K562 (cell line): ENCODE data around the gene CD52. TPM values are rescaled to one million over a fixed set of nuclear protein-coding genes. Genes with fewer than 3 reads are reported as not detected.

Experiments used
- CC2D1A ChIP-seq: fragments of 450-650 bp; IDR thresholded peaks from 2 replicates; pipeline ENCODE4 v1.6.1; 2017; ENCODE audit warnings: mild to moderate bottlenecking
- CHD1 ChIP-seq: fragments of 200-600 bp; sonication (generic); IDR thresholded peaks from one replicate; pipeline ENCODE4 v1.6.1; 2012; ENCODE audit warnings: mild to moderate bottlenecking, moderate library complexity, low read length, inconsistent platforms
- E2F3 ChIP-seq: fragments of 250-450 bp; sonication (Bioruptor Pico); IDR thresholded peaks from 2 replicates; pipeline ENCODE4 v1.4.0; 2020; ENCODE audit warnings: mild to moderate bottlenecking
- FOSL1 ChIP-seq: fragments of 200-800 bp; sonication (Bioruptor generic); conservative IDR thresholded peaks from 2 replicates; pipeline ENCODE4 v1.6.1; 2016; ENCODE audit warnings: missing genetic modification characterization, missing compliant biosample characterization
- NFE2 ChIP-seq: IDR thresholded peaks from 2 replicates; pipeline ENCODE4 v1.6.1; 2014; ENCODE audit warnings: antibody characterized with exemption, low read depth
- NR4A1 ChIP-seq, 2 experiments: fragments of 250-450 bp in 1 of 2; fragments of 450-650 bp in 1 of 2; sonication (Bioruptor Pico) in 1 of 2; IDR thresholded peaks; 2 replicates each; pipeline versions ENCODE4 v1.4.0 to v1.6.1; 2016 to 2020; ENCODE audit warnings: mild to moderate bottlenecking in 2 of 2, missing compliant biosample characterization in 1 of 2, missing genetic modification characterization in 1 of 2, moderate library complexity in 1 of 2
- PML ChIP-seq: IDR thresholded peaks from 2 replicates; pipeline ENCODE4 v1.6.1; 2012; ENCODE audit warnings: low read length, inconsistent platforms
- POLR2G ChIP-seq: fragments of 200-400 bp; formaldehyde crosslinking; IDR thresholded peaks from 2 replicates; pipeline ENCODE4 v1.6.1; 2017; ENCODE audit warnings: low read depth, mild to moderate bottlenecking, antibody characterized with exemption, low read length, moderate library complexity
- RBM22 ChIP-seq: fragments of 200-400 bp; formaldehyde crosslinking; IDR thresholded peaks from 2 replicates; pipeline ENCODE4 v1.6.1; 2018; ENCODE audit warnings: low read length, low read depth; ENCODE audit not compliant: poor library complexity, severe bottlenecking
- SMAD1 ChIP-seq: fragments of 150-350 bp; IDR thresholded peaks from 2 replicates; pipeline ENCODE4 v1.6.1; 2014; ENCODE audit warnings: low read length, low read depth; ENCODE audit not compliant: partially characterized antibody
- ZBTB1 ChIP-seq: sonication (generic); formaldehyde crosslinking; IDR thresholded peaks from 2 replicates; pipeline ENCODE4 v1.8.1; 2023; ENCODE audit warnings: missing genetic modification reagents, low read depth, mild to moderate bottlenecking, borderline replicate concordance
- ZNF134 ChIP-seq: fragments of 250-450 bp; sonication (Bioruptor Pico); conservative IDR thresholded peaks from 2 replicates; pipeline ENCODE4 v1.4.0; 2020
- polyA plus RNA-seq, 8 experiments: library from polyadenylated mRNA; depleted of rRNA in 4 of 8; stranded (reverse) in 5 of 8; unstranded in 3 of 8; fragments of >200 nt; fragmentation: Nextera tagmentation in 2 of 8; fragmentation: Illumina TruSeq in 1 of 8; extraction: Ambion mirVana in 2 of 8; extraction: Trizol in 1 of 8; gene quantifications; 2 replicates each; pipeline versions ENCODE4 v1.2.1 to v1.2.3, GENCODE V29; 2011 to 2014; ENCODE audit warnings: inconsistent platforms in 1 of 8, missing spikeins in 1 of 8
- total RNA-seq, 7 experiments: library from RNA; depleted of rRNA in 6 of 7; stranded (reverse); fragments of >200 nt in 6 of 7; fragmentation: Illumina TruSeq in 2 of 7; extraction: Trizol in 2 of 7; gene quantifications; 2 replicates each; pipeline versions ENCODE4 v1.2.1 to v1.2.3, GENCODE V29; 2011 to 2021; ENCODE audit warnings: low replicate concordance in 1 of 7
- TF ChIP-seq, protein P1 (sequence below), 2 experiments: fragments of 450-650 bp; conservative IDR thresholded peaks; 2 replicates each; pipeline ENCODE4 v1.6.1; 2017; ENCODE audit warnings: mild to moderate bottlenecking in 2 of 2, moderate library complexity in 2 of 2
- TF ChIP-seq, protein P2 (sequence below): sonication (generic); formaldehyde crosslinking; IDR thresholded peaks from 2 replicates; pipeline ENCODE4 v1.8.0; 2022; ENCODE audit warnings: mild to moderate bottlenecking, missing genetic modification reagents, borderline replicate concordance
- TF ChIP-seq, protein P3 (sequence below): fragments of 250-450 bp; sonication (Bioruptor Pico); IDR thresholded peaks from 2 replicates; pipeline ENCODE4 v1.5.1; 2021; ENCODE audit warnings: mild to moderate bottlenecking
- TF ChIP-seq, protein P4 (sequence below), 2 experiments: fragments of 250-450 bp in 1 of 2; fragments of 450-650 bp in 1 of 2; sonication (Bioruptor Pico) in 1 of 2; IDR thresholded peaks; 2 replicates each; pipeline versions ENCODE4 v1.6.1 to v1.8.0; 2016 to 2021; ENCODE audit warnings: mild to moderate bottlenecking in 2 of 2, moderate library complexity in 2 of 2, missing compliant biosample characterization in 1 of 2, missing genetic modification characterization in 1 of 2
- TF ChIP-seq, protein P5 (sequence below): sonication (generic); formaldehyde crosslinking; IDR thresholded peaks from 2 replicates; pipeline ENCODE4 v1.9.0; 2022; ENCODE audit warnings: mild to moderate bottlenecking, missing genetic modification reagents
- TF ChIP-seq, protein P6 (sequence below): sonication (generic); formaldehyde crosslinking; IDR thresholded peaks from 2 replicates; pipeline ENCODE4 v1.8.1; 2023; ENCODE audit warnings: mild to moderate bottlenecking, missing genetic modification reagents

Gene CD52
- total and polyA plus RNA-seq, 9 of the 15 experiments (the other 6 are each of a cell fraction or from before 2014, with no cell fraction given) = 34.9 to 488 (median 173) TPM

DNA sequence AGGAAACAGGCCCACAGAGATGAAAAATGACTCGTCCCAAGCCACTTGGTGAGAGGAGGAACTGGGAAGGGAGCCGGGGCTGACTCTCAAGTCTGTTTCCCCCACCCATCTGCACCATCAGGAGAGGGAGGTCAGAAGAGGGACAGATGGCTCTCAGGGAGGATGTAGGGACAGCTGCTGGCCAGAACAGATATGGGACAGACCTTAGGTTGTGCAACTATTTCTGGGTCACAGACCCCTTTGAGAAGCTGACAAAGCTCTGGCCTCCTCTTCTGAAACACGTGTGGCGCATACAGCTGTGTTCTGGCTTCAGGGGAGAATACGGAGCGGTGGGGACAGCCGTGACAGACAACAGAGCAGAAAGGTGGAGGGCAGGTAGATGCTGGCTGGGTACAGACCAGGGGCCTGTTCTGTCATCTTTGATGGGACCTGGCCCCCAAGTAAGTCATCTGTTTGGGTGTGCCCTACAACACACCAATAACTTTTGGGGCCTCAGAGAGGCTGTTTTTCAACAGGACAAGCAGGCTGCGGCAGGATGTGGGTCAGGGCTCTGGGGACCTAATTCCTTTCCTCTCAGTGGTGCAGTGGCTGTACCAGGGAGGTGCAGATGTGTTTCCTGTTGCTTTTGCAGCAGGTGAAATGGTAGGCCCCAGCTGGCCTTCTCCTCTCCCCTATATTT is 30.6 kb upstream of the CD52 start (continued):
- TF ChIP-seq, protein P1, sequence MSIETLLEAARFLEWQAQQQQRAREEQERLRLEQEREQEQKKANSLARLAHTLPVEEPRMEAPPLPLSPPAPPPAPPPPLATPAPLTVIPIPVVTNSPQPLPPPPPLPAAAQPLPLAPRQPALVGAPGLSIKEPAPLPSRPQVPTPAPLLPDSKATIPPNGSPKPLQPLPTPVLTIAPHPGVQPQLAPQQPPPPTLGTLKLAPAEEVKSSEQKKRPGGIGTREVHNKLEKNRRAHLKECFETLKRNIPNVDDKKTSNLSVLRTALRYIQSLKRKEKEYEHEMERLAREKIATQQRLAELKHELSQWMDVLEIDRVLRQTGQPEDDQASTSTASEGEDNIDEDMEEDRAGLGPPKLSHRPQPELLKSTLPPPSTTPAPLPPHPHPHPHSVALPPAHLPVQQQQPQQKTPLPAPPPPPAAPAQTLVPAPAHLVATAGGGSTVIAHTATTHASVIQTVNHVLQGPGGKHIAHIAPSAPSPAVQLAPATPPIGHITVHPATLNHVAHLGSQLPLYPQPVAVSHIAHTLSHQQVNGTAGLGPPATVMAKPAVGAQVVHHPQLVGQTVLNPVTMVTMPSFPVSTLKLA (conservative IDR thresholded peaks at IDR 0.05) = peak; percentile 90 to 96
- TF ChIP-seq, protein P2, sequence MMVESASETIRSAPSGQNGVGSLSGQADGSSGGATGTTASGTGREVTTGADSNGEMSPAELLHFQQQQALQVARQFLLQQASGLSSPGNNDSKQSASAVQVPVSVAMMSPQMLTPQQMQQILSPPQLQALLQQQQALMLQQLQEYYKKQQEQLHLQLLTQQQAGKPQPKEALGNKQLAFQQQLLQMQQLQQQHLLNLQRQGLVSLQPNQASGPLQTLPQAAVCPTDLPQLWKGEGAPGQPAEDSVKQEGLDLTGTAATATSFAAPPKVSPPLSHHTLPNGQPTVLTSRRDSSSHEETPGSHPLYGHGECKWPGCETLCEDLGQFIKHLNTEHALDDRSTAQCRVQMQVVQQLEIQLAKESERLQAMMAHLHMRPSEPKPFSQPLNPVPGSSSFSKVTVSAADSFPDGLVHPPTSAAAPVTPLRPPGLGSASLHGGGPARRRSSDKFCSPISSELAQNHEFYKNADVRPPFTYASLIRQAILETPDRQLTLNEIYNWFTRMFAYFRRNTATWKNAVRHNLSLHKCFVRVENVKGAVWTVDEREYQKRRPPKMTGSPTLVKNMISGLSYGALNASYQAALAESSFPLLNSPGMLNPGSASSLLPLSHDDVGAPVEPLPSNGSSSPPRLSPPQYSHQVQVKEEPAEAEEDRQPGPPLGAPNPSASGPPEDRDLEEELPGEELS (CRISPR knock-in tag) = peak; percentile 71; the same call in 1 of the 2 replicates
- TF ChIP-seq POLR2G (no peak), E2F3 (CRISPR knock-in tag) (no peak), RBM22 (no peak), PML (peak; percentile 94), SMAD1 (peak; percentile 26), FOSL1 (tag) (0 out of 2 replicates have a peak, but pooled peaks have one; percentile 47), CC2D1A (peak; percentile 91; the same call in 1 of the 2 replicates), NFE2 (peak; percentile 32; the same call in 1 of the 2 replicates), NR4A1 (CRISPR knock-in tag; IDR thresholded peaks at IDR 0.05) (no peak), NR4A1 (tag; IDR thresholded peaks at IDR 0.05) (peak; percentile 58; the same call in 1 of the 2 replicates), CHD1 (no peak), ZNF134 (peak; percentile 20; the same call in 1 of the 2 replicates), ZBTB1 (CRISPR knock-in tag) (no peak)
- TF ChIP-seq, protein P3, sequence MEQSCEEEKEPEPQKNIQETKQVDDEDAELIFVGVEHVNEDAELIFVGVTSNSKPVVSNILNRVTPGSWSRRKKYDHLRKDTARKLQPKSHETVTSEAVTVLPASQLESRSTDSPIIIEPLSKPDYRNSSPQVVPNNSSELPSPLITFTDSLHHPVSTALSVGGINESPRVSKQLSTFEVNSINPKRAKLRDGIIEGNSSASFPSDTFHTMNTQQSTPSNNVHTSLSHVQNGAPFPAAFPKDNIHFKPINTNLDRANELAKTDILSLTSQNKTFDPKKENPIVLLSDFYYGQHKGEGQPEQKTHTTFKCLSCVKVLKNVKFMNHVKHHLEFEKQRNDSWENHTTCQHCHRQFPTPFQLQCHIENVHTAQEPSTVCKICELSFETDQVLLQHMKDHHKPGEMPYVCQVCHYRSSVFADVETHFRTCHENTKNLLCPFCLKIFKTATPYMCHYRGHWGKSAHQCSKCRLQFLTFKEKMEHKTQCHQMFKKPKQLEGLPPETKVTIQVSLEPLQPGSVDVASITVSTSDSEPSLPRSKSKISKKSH (CRISPR knock-in tag) = no peak
- TF ChIP-seq, protein P4, sequence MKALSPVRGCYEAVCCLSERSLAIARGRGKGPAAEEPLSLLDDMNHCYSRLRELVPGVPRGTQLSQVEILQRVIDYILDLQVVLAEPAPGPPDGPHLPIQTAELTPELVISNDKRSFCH (CRISPR knock-in tag; IDR thresholded peaks at IDR 0.05) = no peak
- TF ChIP-seq, protein P4 (tag; IDR thresholded peaks at IDR 0.05) = peak; percentile 90
- TF ChIP-seq, protein P5, sequence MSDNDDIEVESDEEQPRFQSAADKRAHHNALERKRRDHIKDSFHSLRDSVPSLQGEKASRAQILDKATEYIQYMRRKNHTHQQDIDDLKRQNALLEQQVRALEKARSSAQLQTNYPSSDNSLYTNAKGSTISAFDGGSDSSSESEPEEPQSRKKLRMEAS (CRISPR knock-in tag) = peak; percentile 95
- TF ChIP-seq, protein P6, sequence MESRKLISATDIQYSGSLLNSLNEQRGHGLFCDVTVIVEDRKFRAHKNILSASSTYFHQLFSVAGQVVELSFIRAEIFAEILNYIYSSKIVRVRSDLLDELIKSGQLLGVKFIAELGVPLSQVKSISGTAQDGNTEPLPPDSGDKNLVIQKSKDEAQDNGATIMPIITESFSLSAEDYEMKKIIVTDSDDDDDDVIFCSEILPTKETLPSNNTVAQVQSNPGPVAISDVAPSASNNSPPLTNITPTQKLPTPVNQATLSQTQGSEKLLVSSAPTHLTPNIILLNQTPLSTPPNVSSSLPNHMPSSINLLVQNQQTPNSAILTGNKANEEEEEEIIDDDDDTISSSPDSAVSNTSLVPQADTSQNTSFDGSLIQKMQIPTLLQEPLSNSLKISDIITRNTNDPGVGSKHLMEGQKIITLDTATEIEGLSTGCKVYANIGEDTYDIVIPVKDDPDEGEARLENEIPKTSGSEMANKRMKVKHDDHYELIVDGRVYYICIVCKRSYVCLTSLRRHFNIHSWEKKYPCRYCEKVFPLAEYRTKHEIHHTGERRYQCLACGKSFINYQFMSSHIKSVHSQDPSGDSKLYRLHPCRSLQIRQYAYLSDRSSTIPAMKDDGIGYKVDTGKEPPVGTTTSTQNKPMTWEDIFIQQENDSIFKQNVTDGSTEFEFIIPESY (CRISPR knock-in tag) = peak; percentile 80
